Activated naive CD4-positive, alpha-beta T cell treated with anti-CD3 and anti-CD28 coated beads, Interleukin-2, amount 50 U/mL, for 24 hours (primary cell): ENCODE results near the gene NSD2.
A peak's percentile ranks its signal among the peaks of the same experiment; 100 is the strongest.
"Not testable (repeated sequence)": the region's sequence is repeated elsewhere in the genome, so short reads cannot be mapped to it uniquely, and the experiment has no call there.

Experiments
- H3K27ac Mint-ChIP-seq: one replicate; pipeline ENCODE4 v1.8.0; 2021; ENCODE audit warnings: mild to moderate bottlenecking, mixed read lengths
- H3K27me3 Mint-ChIP-seq: one replicate; pipeline ENCODE4 v1.8.0; 2021; ENCODE audit warnings: mixed read lengths
- H3K36me3 Mint-ChIP-seq: one replicate; pipeline ENCODE4 v1.8.0; 2021; ENCODE audit warnings: mixed read lengths
- H3K4me1 Mint-ChIP-seq: one replicate; pipeline ENCODE4 v1.8.0; 2021; ENCODE audit warnings: mixed read lengths
- H3K4me3 Mint-ChIP-seq: one replicate; pipeline ENCODE4 v1.8.0; 2021; ENCODE audit warnings: mild to moderate bottlenecking, mixed read lengths
- H3K9me3 Mint-ChIP-seq: one replicate; pipeline ENCODE4 v1.8.0; 2021; ENCODE audit warnings: mixed read lengths

NSD2 gene

GRCh38 chr4:1899149-1900086, 28.2 kb downstream of the NSD2 start:
- no peaks in the 10 kb centered on the region for H3K27me3 Mint-ChIP-seq
- no peaks in the 10 kb centered on the region for H3K9me3 Mint-ChIP-seq
- H3K4me1 Mint-ChIP-seq, result peaks cover 15% of the 10 kb centered on the region
- peaks cover 13% of the 10 kb centered on the region for H3K36me3 Mint-ChIP-seq
- H3K27ac Mint-ChIP-seq, result peak overlapping the region; percentile 71
- H3K4me3 Mint-ChIP-seq, result no peak overlapping the region

GRCh38 chr4:1900087-1900433, 28.9 kb downstream of the NSD2 start:
- Mint-ChIP-seq H3K36me3 (peaks cover 13% of the 10 kb centered on the region), H3K4me1 (peaks cover 11% of the 10 kb centered on the region), H3K4me3 (no peak overlapping the region), H3K27ac (no peak overlapping the region), H3K27me3 (no peaks in the 10 kb centered on the region), H3K9me3 (no peaks in the 10 kb centered on the region)

GRCh38 chr4:1900624-1901023, 29.4 kb downstream of the NSD2 start:
- Mint-ChIP-seq H3K4me3 (no peak overlapping the region), H3K27ac (no peak overlapping the region), H3K36me3 (peaks cover 13% of the 10 kb centered on the region), H3K4me1 (peaks cover 10% of the 10 kb centered on the region), H3K27me3 (no peaks in the 10 kb centered on the region), H3K9me3 (no peaks in the 10 kb centered on the region)

GRCh38 chr4:1901127-1901526, 29.9 kb downstream of the NSD2 start:
- H3K27me3 Mint-ChIP-seq, result no peaks in the 10 kb centered on the region
- H3K9me3 Mint-ChIP-seq, result no peaks in the 10 kb centered on the region
- peaks cover 15% of the 10 kb centered on the region for H3K36me3 Mint-ChIP-seq
- H3K4me3 Mint-ChIP-seq, result no peak overlapping the region
- H3K4me1 Mint-ChIP-seq, result peaks cover 14% of the 10 kb centered on the region
- no peak overlapping the region for H3K27ac Mint-ChIP-seq

- Mint-ChIP-seq H3K4me1 (peaks cover 25% of the 10 kb centered on the region), H3K4me3 (no peak overlapping the region), H3K36me3 (peaks cover 19% of the 10 kb centered on the region), H3K9me3 (no peaks in the 10 kb centered on the region), H3K27me3 (no peaks in the 10 kb centered on the region), H3K27ac (no peak overlapping the region)
These were observed 31.1 kb downstream of the NSD2 start for GRCh38 chr4:1902243-1902642.

- no peak overlapping the region for H3K27ac Mint-ChIP-seq
These were observed 31.8 kb downstream of the NSD2 start for GRCh38 chr4:1903035-1903434.

GRCh38 chr4:1904042-1904441, 32.8 kb downstream of the NSD2 start:
- H3K36me3 Mint-ChIP-seq, result peaks cover 19% of the 10 kb centered on the region
- H3K27me3 Mint-ChIP-seq, result no peaks in the 10 kb centered on the region
- no peak overlapping the region for H3K4me3 Mint-ChIP-seq
- H3K4me1 Mint-ChIP-seq, result peaks cover 30% of the 10 kb centered on the region
- H3K27ac Mint-ChIP-seq, result no peak overlapping the region
- no peaks in the 10 kb centered on the region for H3K9me3 Mint-ChIP-seq

More at GRCh38 chr4:1903035-1903434, 31.8 kb downstream of the NSD2 start:
- Mint-ChIP-seq H3K9me3 (no peaks in the 10 kb centered on the region), H3K36me3 (peaks cover 19% of the 10 kb centered on the region), H3K27me3 (no peaks in the 10 kb centered on the region), H3K4me1 (peaks cover 30% of the 10 kb centered on the region), H3K4me3 (no peak overlapping the region)

- Mint-ChIP-seq H3K4me1 (peaks cover 32% of the 10 kb centered on the region), H3K36me3 (peaks cover 17% of the 10 kb centered on the region), H3K4me3 (no peak overlapping the region), H3K9me3 (no peaks in the 10 kb centered on the region), H3K27me3 (no peaks in the 10 kb centered on the region), H3K27ac (no peak overlapping the region)
These were observed 36.8 kb downstream of the NSD2 start for GRCh38 chr4:1907848-1908525.

- H3K36me3 Mint-ChIP-seq, result peaks cover 21% of the 10 kb centered on the region
- not testable (repeated sequence) for H3K9me3 Mint-ChIP-seq, H3K27me3 Mint-ChIP-seq, H3K4me3 Mint-ChIP-seq, H3K27ac Mint-ChIP-seq
- peaks cover 29% of the 10 kb centered on the region for H3K4me1 Mint-ChIP-seq
These were observed 38.5 kb downstream of the NSD2 start for GRCh38 chr4:1909696-1910095.

GRCh38 chr4:1910643-1911042, 39.5 kb downstream of the NSD2 start:
- H3K27ac Mint-ChIP-seq, result no peak overlapping the region
- H3K4me1 Mint-ChIP-seq, result peaks cover 32% of the 10 kb centered on the region
- no peaks in the 10 kb centered on the region for H3K27me3 Mint-ChIP-seq
- peaks cover 24% of the 10 kb centered on the region for H3K36me3 Mint-ChIP-seq
- H3K4me3 Mint-ChIP-seq, result no peak overlapping the region
- no peaks in the 10 kb centered on the region for H3K9me3 Mint-ChIP-seq

GRCh38 chr4:1911316-1911715, 40.1 kb downstream of the NSD2 start:
- not testable (repeated sequence) for H3K4me3 Mint-ChIP-seq, H3K27me3 Mint-ChIP-seq, H3K27ac Mint-ChIP-seq, H3K9me3 Mint-ChIP-seq
- Mint-ChIP-seq H3K36me3 (peaks cover 21% of the 10 kb centered on the region), H3K4me1 (peaks cover 27% of the 10 kb centered on the region)

GRCh38 chr4:1922821-1923220, 51.6 kb downstream of the NSD2 start:
- no peak overlapping the region for H3K4me3 Mint-ChIP-seq
- no peaks in the 10 kb centered on the region for H3K27me3 Mint-ChIP-seq
- H3K27ac Mint-ChIP-seq, result no peak overlapping the region
- H3K9me3 Mint-ChIP-seq, result no peaks in the 10 kb centered on the region
- no peaks in the 10 kb centered on the region for H3K4me1 Mint-ChIP-seq
- H3K36me3 Mint-ChIP-seq, result peaks cover 9% of the 10 kb centered on the region

- no peak overlapping the region for H3K4me3 Mint-ChIP-seq
- no peaks in the 10 kb centered on the region for H3K27me3 Mint-ChIP-seq
- H3K9me3 Mint-ChIP-seq, result no peaks in the 10 kb centered on the region
- H3K4me1 Mint-ChIP-seq, result no peaks in the 10 kb centered on the region
- peaks cover 11% of the 10 kb centered on the region for H3K36me3 Mint-ChIP-seq
- no peak overlapping the region for H3K27ac Mint-ChIP-seq
These were observed 56.5 kb downstream of the NSD2 start for GRCh38 chr4:1927675-1928074.

GRCh38 chr4:1928356-1929239, 57.4 kb downstream of the NSD2 start:
- Mint-ChIP-seq H3K9me3 (no peaks in the 10 kb centered on the region), H3K36me3 (peaks cover 11% of the 10 kb centered on the region), H3K4me3 (no peak overlapping the region), H3K27me3 (no peaks in the 10 kb centered on the region), H3K4me1 (no peaks in the 10 kb centered on the region), H3K27ac (peak overlapping the region; percentile 23)

- H3K36me3 Mint-ChIP-seq, result peaks cover 9% of the 10 kb centered on the region
- H3K27ac Mint-ChIP-seq, result no peak overlapping the region
- H3K27me3 Mint-ChIP-seq, result no peaks in the 10 kb centered on the region
- H3K9me3 Mint-ChIP-seq, result no peaks in the 10 kb centered on the region
- H3K4me1 Mint-ChIP-seq, result peaks cover under 1% of the 10 kb centered on the region
- H3K4me3 Mint-ChIP-seq, result no peak overlapping the region
These were observed 61.5 kb downstream of the NSD2 start for GRCh38 chr4:1932736-1933135.
